HepG2 (cell line): Measurements from ENCODE around the gene HS3ST5. TPM values are rescaled to one million over a fixed set of nuclear protein-coding genes. Genes with fewer than 3 reads are reported as not detected.

Experiments used
- ATAC-seq: fragments of 200-7000 bp; cut with Tn5 transposase; 3 replicates; pipeline ENCODE4 v1.9.1; 2020; ENCODE audit warnings: mild to moderate bottlenecking, moderate library complexity
- BruUV-seq: library from RNA; stranded (reverse); fragments of 400-500 nt; replicated peaks from 2 replicates; lab custom pipeline; 2021; lab: Mats Ljungman, UMichigan
- CTCF ChIA-PET: fragments of 300-600 bp; formaldehyde crosslinking; extraction: SDS; loops from one replicate; lab custom pipeline; 2021; ENCODE audit warnings: low total read pairs, inconsistent platforms, low intra/inter-chr PET ratio; lab: Yijun Ruan, JAX
- POLR2A ChIA-PET: fragments of 350-600 bp; sonication (Branson Sonifier 250); formaldehyde crosslinking; loops from one replicate; lab custom pipeline; 2020; ENCODE audit warnings: antibody characterized with exemption, inconsistent platforms; lab: Yijun Ruan, JAX
- DNase-seq: peaks from one replicate; pipeline ENCODE4 v3.0.0-alpha.2; 2015; ENCODE audit warnings: low spot score
- FAIRE-seq: peaks from 3 replicates; lab custom pipeline; 2011; peaks lifted over from hg19 to GRCh38; lab: Jason Lieb, UNC
- H2AFZ ChIP-seq: one replicate; pipeline ENCODE4 v1.6.1; 2011; ENCODE audit warnings: low read length, inconsistent platforms
- H3K27ac ChIP-seq: fragments of 300-600 bp; 3 replicates; pipeline ENCODE4 v1.8.0; 2011; ENCODE audit warnings: mixed run types, mild to moderate bottlenecking, mixed read lengths, low read length, inconsistent platforms; ENCODE audit not compliant: insufficient read depth; ENCODE audit errors: extremely low read length
- H3K27me3 ChIP-seq, 2 experiments: fragments of 200-600 bp in 1 of 2; 2 replicates in 1 of 2; 3 replicates in 1 of 2; pipeline versions ENCODE4 v1.6.0 to v1.8.0; 2011; ENCODE audit warnings: low read length in 2 of 2, mild to moderate bottlenecking in 2 of 2, moderate library complexity in 2 of 2, inconsistent platforms in 1 of 2; ENCODE audit not compliant: insufficient read depth in 2 of 2, control insufficient read depth in 1 of 2
- H3K36me3 ChIP-seq, 2 experiments: fragments of 200-600 bp in 1 of 2; replicated peaks in 1 of 2; 2 replicates in 1 of 2; 3 replicates in 1 of 2; pipeline versions ENCODE4 v1.5.1 to v1.8.0; 2011; ENCODE audit warnings: low read length in 2 of 2, inconsistent platforms in 1 of 2; ENCODE audit not compliant: insufficient read depth in 2 of 2, control insufficient read depth in 1 of 2
- H3K4me1 ChIP-seq: 2 replicates; pipeline ENCODE4 v1.5.1; 2012; ENCODE audit warnings: low read length, inconsistent platforms; ENCODE audit not compliant: insufficient read depth
- H3K4me2 ChIP-seq: 2 replicates; pipeline ENCODE4 v1.6.0; 2011; ENCODE audit warnings: low read depth, low read length, inconsistent platforms
- H3K4me3 ChIP-seq, 3 experiments: fragments of 200-600 bp in 1 of 3; sonication (generic), shearing (Covaris generic) in 1 of 3; replicated peaks in 1 of 3; 2 replicates each; pipeline ENCODE4 v1.5.1; 2011 to 2016; ENCODE audit warnings: low read length in 3 of 3, inconsistent platforms in 2 of 3, low read depth in 2 of 3, mild to moderate bottlenecking in 2 of 3, control low read depth in 1 of 3, mixed read lengths in 1 of 3; ENCODE audit not compliant: insufficient read depth in 1 of 3
- H3K79me2 ChIP-seq: one replicate; pipeline ENCODE4 v1.6.1; 2011; ENCODE audit warnings: low read length, inconsistent platforms; ENCODE audit not compliant: insufficient read depth
- H3K9ac ChIP-seq: 2 replicates; pipeline ENCODE4 v1.6.0; 2011; ENCODE audit warnings: mild to moderate bottlenecking, low read depth, low read length, inconsistent platforms; ENCODE audit not compliant: insufficient read depth
- H3K9me3 ChIP-seq: 2 replicates; pipeline ENCODE4 v1.5.1; 2012; ENCODE audit warnings: mild to moderate bottlenecking, low read length
- H4K20me1 ChIP-seq: 2 replicates; pipeline ENCODE4 v1.6.0; 2011; ENCODE audit warnings: inconsistent platforms, mild to moderate bottlenecking, low read length, moderate library complexity; ENCODE audit not compliant: insufficient read depth
- CREB1 ChIP-seq, 2 experiments: fragments of 450-650 bp in 1 of 2; IDR thresholded peaks; 2 replicates each; pipeline ENCODE4 v1.6.1; 2016 to 2017; ENCODE audit warnings: control low read depth in 1 of 2, mild to moderate bottlenecking in 1 of 2, missing compliant biosample characterization in 1 of 2, missing genetic modification characterization in 1 of 2
- HDAC6 ChIP-seq: fragments of 200-600 bp; sonication (generic); IDR thresholded peaks from 2 replicates; pipeline ENCODE4 v1.7.0; 2017; ENCODE audit warnings: mild to moderate bottlenecking, antibody characterized with exemption, low read length, low read depth
- JDP2 ChIP-seq: sonication (generic); formaldehyde crosslinking; IDR thresholded peaks from 2 replicates; pipeline ENCODE4 v1.8.1; 2022; ENCODE audit warnings: missing genetic modification reagents, borderline replicate concordance
- LCORL ChIP-seq, 2 experiments: fragments of 450-650 bp in 1 of 2; sonication (generic) in 1 of 2; formaldehyde crosslinking in 1 of 2; IDR thresholded peaks; 2 replicates each; pipeline versions ENCODE4 v1.5.0 to v1.6.1; 2017 to 2020; ENCODE audit warnings: antibody characterized with exemption in 1 of 2, missing genetic modification reagents in 1 of 2
- MAFF ChIP-seq: IDR thresholded peaks from 2 replicates; pipeline ENCODE4 v1.6.1; 2011; ENCODE audit warnings: low read depth, low read length, improper control_type of control experiment
- MAFK ChIP-seq, 2 experiments: IDR thresholded peaks in 1 of 2; conservative IDR thresholded peaks in 1 of 2; 2 replicates each; pipeline ENCODE4 v1.6.1; 2011; ENCODE audit warnings: improper control_type of control experiment in 2 of 2, low read length in 2 of 2
- MZF1 ChIP-seq: sonication (generic); formaldehyde crosslinking; IDR thresholded peaks from 2 replicates; pipeline ENCODE4 v1.8.1; 2023; ENCODE audit warnings: mild to moderate bottlenecking, missing genetic modification reagents, borderline replicate concordance
- NR2F1 ChIP-seq, 2 experiments: fragments of 450-650 bp in 1 of 2; formaldehyde crosslinking in 1 of 2; IDR thresholded peaks; 2 replicates each; pipeline versions ENCODE4 v1.5.0 to v1.6.1; 2016 to 2020; ENCODE audit warnings: mild to moderate bottlenecking in 1 of 2, missing compliant biosample characterization in 1 of 2, missing genetic modification reagents in 1 of 2, moderate library complexity in 1 of 2
- SETDB1 ChIP-seq: sonication (generic); formaldehyde crosslinking; IDR thresholded peaks from 2 replicates; pipeline ENCODE4 v1.5.1; 2020; ENCODE audit warnings: missing genetic modification reagents, mild to moderate bottlenecking, borderline replicate concordance
- SMAD1 ChIP-seq: sonication (generic); formaldehyde crosslinking; IDR thresholded peaks from 2 replicates; pipeline ENCODE4 v1.4.0; 2020; ENCODE audit warnings: missing genetic modification reagents, low read depth, mild to moderate bottlenecking, borderline replicate concordance
- ZFP36 ChIP-seq: fragments of 150-350 bp; IDR thresholded peaks from 2 replicates; pipeline ENCODE4 v1.6.1; 2018; ENCODE audit warnings: borderline replicate concordance, low read length, low read depth; ENCODE audit not compliant: partially characterized antibody
- ZNF776 ChIP-seq: sonication (generic); formaldehyde crosslinking; IDR thresholded peaks from 2 replicates; pipeline ENCODE4 v1.4.0; 2020; ENCODE audit warnings: mild to moderate bottlenecking, missing genetic modification reagents
- WGBS: methylation state at CpG from one replicate; pipeline ENCODE4 v1.1.6; 2017; ENCODE audit warnings: low lambda C conversion rate; 5-methylcytosine and 5-hydroxymethylcytosine counted together
- in situ Hi-C: cut with HindIII; loops from 2 replicates; pipeline ENCODE4 v1.10.0; 2017; ENCODE audit warnings: low pct_unique_long_range_greater_than_20kb; ENCODE audit not compliant: extremely low pct_ligation_motif_present
- intact Hi-C: fragments of 100-400 bp; cut with micrococcal nuclease; formaldehyde crosslinking; loops from one replicate; pipeline ENCODE4 v1.10.0; 2022; ENCODE audit not compliant: unreplicated experiment
- polyA plus RNA-seq, 8 experiments: library from polyadenylated mRNA; depleted of rRNA in 3 of 8; stranded (reverse) in 7 of 8; unstranded in 1 of 8; fragments of >200 nt; fragmentation: Illumina TruSeq in 4 of 8; extraction: Trizol in 4 of 8; gene quantifications; 2 replicates each; pipeline versions ENCODE4 v1.2.1 to v1.2.3, GENCODE V29; 2011 to 2016; ENCODE audit warnings: low read depth in 4 of 8, missing spikeins in 1 of 8, mixed read lengths in 1 of 8; ENCODE audit not compliant: insufficient read depth in 1 of 8
- total RNA-seq, 5 experiments: library from RNA; depleted of rRNA; stranded (reverse); fragments of >200 nt; fragmentation: Illumina TruSeq; extraction: Trizol; gene quantifications; 2 replicates each; pipeline ENCODE4 v1.2.3, GENCODE V29; 2016; ENCODE audit warnings: low read depth in 1 of 5
- TF ChIP-seq, protein P1 (sequence below): sonication (generic); formaldehyde crosslinking; IDR thresholded peaks from 2 replicates; pipeline ENCODE4 v1.4.0; 2020; ENCODE audit warnings: mild to moderate bottlenecking, missing genetic modification reagents
- TF ChIP-seq, protein P2 (sequence below): sonication (generic); formaldehyde crosslinking; IDR thresholded peaks from 2 replicates; pipeline ENCODE4 v1.5.1; 2020; ENCODE audit warnings: mild to moderate bottlenecking, missing genetic modification reagents, borderline replicate concordance
- TF ChIP-seq, protein P3 (sequence below): sonication (generic); formaldehyde crosslinking; IDR thresholded peaks from 2 replicates; pipeline ENCODE4 v1.9.0; 2021; ENCODE audit warnings: missing genetic modification reagents, mild to moderate bottlenecking, borderline replicate concordance

HS3ST5 gene
- total and polyA plus RNA-seq, 2 of the 13 experiments (the other 11 are each of a cell fraction or from before 2014, with no cell fraction given) = 1.1 to 1.6 TPM

DNA sequence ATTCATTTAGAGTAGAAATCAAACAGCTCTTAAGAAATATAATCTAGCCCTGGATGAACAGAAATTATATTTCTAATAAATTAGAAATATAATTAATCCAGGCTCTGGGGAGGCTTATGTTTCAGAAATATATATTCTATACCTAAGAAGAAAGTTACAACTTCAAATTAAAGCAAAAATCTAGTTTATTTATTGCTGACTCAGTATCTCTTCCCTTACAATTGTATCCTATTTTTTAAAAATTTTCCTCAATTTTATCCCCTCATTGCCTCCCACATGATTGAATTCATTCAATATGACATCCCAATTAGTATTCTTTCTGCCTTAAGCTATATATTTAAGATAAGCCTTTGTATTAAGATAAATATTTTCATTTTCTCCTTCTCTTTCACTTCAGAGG is 71.4 kb downstream of the HS3ST5 start:
- Histone ChIP-seq H3K9me3 (no peaks in the 10 kb centered on the region), H3K36me3 (no peaks in the 10 kb centered on the region; a peak in 1 of 5 replicates), H2AFZ (no peak overlapping the region), H3K4me3 (no peak overlapping the region), H3K9ac (no peak overlapping the region), H3K4me2 (no peak overlapping the region), H3K79me2 (no peaks in the 10 kb centered on the region), H4K20me1 (no peaks in the 10 kb centered on the region), H3K27ac (no peak overlapping the region), H3K4me1 (peaks cover 32% of the 10 kb centered on the region), H3K27me3 (no peaks in the 10 kb centered on the region)
- DNase-seq (no peak), FAIRE-seq (no peak), ATAC-seq (no peak)
- intact Hi-C loops = loop anchor here (5.0 kb wide), 2 partner anchors 104 to 124 kb away; no protein-coding TSS in a partner anchor
- peak; percentile 56 to 95; a peak in 3 of 4 replicates for TF ChIP-seq MAFK (conservative IDR thresholded peaks at IDR 0.05 in 1 of 2, IDR thresholded peaks at IDR 0.05 in 1 of 2; ENCODE audit: low read length in 2 of 2)
- no peak for TF ChIP-seq LCORL (IDR thresholded peaks at IDR 0.05)
- TF ChIP-seq LCORL (CRISPR knock-in tag; IDR thresholded peaks at IDR 0.05) = no peak
- TF ChIP-seq, protein P1, sequence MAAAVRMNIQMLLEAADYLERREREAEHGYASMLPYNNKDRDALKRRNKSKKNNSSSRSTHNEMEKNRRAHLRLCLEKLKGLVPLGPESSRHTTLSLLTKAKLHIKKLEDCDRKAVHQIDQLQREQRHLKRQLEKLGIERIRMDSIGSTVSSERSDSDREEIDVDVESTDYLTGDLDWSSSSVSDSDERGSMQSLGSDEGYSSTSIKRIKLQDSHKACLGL (CRISPR knock-in tag) = no peak
- peak; percentile 87 for TF ChIP-seq MAFF
- in situ Hi-C loops = loop anchor here (5.0 kb wide), 1 partner anchor 104 kb away; no protein-coding TSS in a partner anchor
- POLR2A ChIA-PET = no interaction called here
- BruUV-seq = no TSS peak
- CTCF ChIA-PET = no interaction called here

DNA sequence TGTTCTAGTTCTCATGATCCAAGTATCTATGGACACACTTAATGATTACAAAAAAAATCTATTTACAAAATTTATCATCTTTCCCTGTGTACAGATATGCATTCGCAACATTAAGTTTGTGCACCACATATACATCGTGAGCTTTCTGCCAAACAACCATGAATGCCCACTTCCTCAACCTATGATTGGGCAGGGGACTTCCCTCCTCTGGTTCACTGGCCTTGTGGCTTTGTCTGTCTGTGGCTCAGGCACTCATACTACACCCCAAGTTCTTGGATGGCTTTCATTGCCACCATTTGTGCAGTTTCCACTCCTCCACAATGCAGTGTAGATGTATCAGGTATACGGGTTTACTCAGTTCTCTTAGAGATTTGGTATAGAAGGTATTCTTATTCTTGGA is 74.9 kb downstream of the HS3ST5 start:
- FAIRE-seq (no peak), ATAC-seq (no peak), DNase-seq (no peak)
- WGBS = 94% methylated on average over 3 of the region's 3 CpGs
- Histone ChIP-seq H3K36me3 (no peaks in the 10 kb centered on the region; a peak in 1 of 5 replicates), H2AFZ (no peak overlapping the region), H3K27ac (no peak overlapping the region), H3K9ac (no peak overlapping the region), H4K20me1 (no peaks in the 10 kb centered on the region), H3K4me2 (no peak overlapping the region), H3K79me2 (no peaks in the 10 kb centered on the region), H3K9me3 (no peaks in the 10 kb centered on the region), H3K27me3 (no peaks in the 10 kb centered on the region), H3K4me1 (peaks cover 12% of the 10 kb centered on the region), H3K4me3 (no peak overlapping the region)
- BruUV-seq = no TSS peak
- ChIA-PET POLR2A (no interaction called here), CTCF (no interaction called here)
- intact Hi-C loops = no loop called here
- in situ Hi-C loops = no loop called here
- TF ChIP-seq, protein P2, sequence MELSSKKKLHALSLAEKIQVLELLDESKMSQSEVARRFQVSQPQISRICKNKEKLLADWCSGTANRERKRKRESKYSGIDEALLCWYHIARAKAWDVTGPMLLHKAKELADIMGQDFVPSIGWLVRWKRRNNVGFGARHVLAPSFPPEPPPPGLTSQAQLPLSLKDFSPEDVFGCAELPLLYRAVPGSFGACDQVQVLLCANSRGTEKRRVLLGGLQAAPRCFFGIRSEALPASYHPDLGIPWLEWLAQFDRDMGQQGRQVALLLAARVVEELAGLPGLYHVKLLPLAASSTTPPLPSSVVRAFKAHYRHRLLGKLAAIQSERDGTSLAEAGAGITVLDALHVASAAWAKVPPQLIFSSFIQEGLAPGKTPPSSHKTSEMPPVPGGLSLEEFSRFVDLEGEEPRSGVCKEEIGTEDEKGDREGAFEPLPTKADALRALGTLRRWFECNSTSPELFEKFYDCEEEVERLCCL (CRISPR knock-in tag) = no peak
- no peak for TF ChIP-seq NR2F1 (CRISPR knock-in tag; IDR thresholded peaks at IDR 0.05)
- no peak for TF ChIP-seq ZNF776
- TF ChIP-seq HDAC6 = no peak
- TF ChIP-seq, protein P3, sequence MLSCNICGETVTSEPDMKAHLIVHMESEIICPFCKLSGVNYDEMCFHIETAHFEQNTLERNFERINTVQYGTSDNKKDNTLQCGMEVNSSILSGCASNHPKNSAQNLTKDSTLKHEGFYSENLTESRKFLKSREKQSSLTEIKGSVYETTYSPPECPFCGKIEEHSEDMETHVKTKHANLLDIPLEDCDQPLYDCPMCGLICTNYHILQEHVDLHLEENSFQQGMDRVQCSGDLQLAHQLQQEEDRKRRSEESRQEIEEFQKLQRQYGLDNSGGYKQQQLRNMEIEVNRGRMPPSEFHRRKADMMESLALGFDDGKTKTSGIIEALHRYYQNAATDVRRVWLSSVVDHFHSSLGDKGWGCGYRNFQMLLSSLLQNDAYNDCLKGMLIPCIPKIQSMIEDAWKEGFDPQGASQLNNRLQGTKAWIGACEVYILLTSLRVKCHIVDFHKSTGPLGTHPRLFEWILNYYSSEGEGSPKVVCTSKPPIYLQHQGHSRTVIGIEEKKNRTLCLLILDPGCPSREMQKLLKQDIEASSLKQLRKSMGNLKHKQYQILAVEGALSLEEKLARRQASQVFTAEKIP (CRISPR knock-in tag) = no peak
- no peak for TF ChIP-seq MZF1
- no peak for TF ChIP-seq JDP2 (CRISPR knock-in tag)
- TF ChIP-seq SETDB1 (CRISPR knock-in tag) = no peak
- no peak for TF ChIP-seq ZFP36
- no peak for TF ChIP-seq SMAD1 (CRISPR knock-in tag)
- TF ChIP-seq CREB1 (IDR thresholded peaks at IDR 0.05) = no peak
- no peak for TF ChIP-seq CREB1 (CRISPR knock-in tag; IDR thresholded peaks at IDR 0.05)
